ENCODE data around the gene HIPK2.

- TF ChIP-seq, protein P1, sequence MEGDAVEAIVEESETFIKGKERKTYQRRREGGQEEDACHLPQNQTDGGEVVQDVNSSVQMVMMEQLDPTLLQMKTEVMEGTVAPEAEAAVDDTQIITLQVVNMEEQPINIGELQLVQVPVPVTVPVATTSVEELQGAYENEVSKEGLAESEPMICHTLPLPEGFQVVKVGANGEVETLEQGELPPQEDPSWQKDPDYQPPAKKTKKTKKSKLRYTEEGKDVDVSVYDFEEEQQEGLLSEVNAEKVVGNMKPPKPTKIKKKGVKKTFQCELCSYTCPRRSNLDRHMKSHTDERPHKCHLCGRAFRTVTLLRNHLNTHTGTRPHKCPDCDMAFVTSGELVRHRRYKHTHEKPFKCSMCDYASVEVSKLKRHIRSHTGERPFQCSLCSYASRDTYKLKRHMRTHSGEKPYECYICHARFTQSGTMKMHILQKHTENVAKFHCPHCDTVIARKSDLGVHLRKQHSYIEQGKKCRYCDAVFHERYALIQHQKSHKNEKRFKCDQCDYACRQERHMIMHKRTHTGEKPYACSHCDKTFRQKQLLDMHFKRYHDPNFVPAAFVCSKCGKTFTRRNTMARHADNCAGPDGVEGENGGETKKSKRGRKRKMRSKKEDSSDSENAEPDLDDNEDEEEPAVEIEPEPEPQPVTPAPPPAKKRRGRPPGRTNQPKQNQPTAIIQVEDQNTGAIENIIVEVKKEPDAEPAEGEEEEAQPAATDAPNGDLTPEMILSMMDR (IDR thresholded peaks at IDR 0.05; ENCODE audit: low read depth, low read length) = no peak
- no peak for TF ChIP-seq POLR2A (IDR thresholded peaks at IDR 0.05; ENCODE audit: extremely low read depth, insufficient read length)
- TF ChIP-seq, protein P2, sequence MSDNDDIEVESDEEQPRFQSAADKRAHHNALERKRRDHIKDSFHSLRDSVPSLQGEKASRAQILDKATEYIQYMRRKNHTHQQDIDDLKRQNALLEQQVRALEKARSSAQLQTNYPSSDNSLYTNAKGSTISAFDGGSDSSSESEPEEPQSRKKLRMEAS (IDR thresholded peaks at IDR 0.05; ENCODE audit: low read depth, low read length) = no peak
These were observed 68.3 kb downstream of the HIPK2 start for GRCh38 chr7:139709485-139709884.

Data from NB4 (cell line).